HG03045 (cell line): Measurements from ENCODE around the gene PRSS37.

ENCODE experiments used
- ATAC-seq: cut with Tn5 transposase; IDR thresholded peaks from one replicate; pipeline ENCODE4 v1.9.1; 2021; ENCODE audit warnings: mild to moderate bottlenecking, moderate library complexity; ENCODE audit not compliant: unreplicated experiment

Gene PRSS37

DNA sequence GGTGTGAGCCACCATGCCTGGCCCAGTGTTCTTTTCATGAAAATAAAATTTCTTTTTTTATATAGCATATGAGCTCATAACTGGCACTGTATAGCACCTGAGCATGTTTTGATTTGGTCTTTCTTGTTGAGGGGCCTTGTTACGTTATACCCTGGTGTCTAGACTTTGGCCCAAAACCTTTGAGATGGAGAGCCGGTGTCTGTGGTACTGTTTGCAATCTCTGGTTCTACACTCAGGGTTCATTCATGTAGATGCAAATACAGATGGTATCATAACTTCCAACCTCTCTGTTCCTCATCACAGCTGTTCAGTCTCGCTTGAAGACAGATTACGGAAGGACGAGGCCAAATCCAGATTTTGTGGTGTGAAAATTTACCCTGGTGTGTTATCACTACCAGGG lies 51.4 kb downstream of the PRSS37 start, which contains the start of gene TAS2R5:
TAS2R5 (plus strand) TSS at position 301 of the 400 bp plus-strand sequence. CDS start 145 bp downstream, outside the sequence.
- ATAC-seq: no peak

GRCh38 chr7:141788296-141788695 lies 53.0 kb downstream of the PRSS37 start:
- ATAC-seq: no peak
